K562 (cell line): ENCODE data around the gene AHNAK. TPM values are rescaled to one million over a fixed set of nuclear protein-coding genes. Genes with fewer than 3 reads are reported as not detected.
A peak's percentile ranks its signal among the peaks of the same experiment; 100 is the strongest.

Experiments used
- CBX8 ChIP-seq: fragments of 200-600 bp; sonication (generic); IDR thresholded peaks from 2 replicates; pipeline ENCODE4 v1.6.1; 2012; ENCODE audit warnings: borderline replicate concordance, mixed run types, low read depth, mild to moderate bottlenecking, moderate library complexity, mixed read lengths, low read length, control low read depth, inconsistent platforms; ENCODE audit not compliant: poor library complexity, severe bottlenecking; ENCODE audit errors: extremely low read depth
- CC2D1A ChIP-seq: fragments of 450-650 bp; IDR thresholded peaks from 2 replicates; pipeline ENCODE4 v1.6.1; 2017; ENCODE audit warnings: mild to moderate bottlenecking
- CCNT2 ChIP-seq: IDR thresholded peaks from 2 replicates; pipeline ENCODE4 v1.6.1; 2011; ENCODE audit warnings: borderline replicate concordance, low read depth, mild to moderate bottlenecking, moderate library complexity, mixed read lengths, low read length; ENCODE audit not compliant: insufficient read length; ENCODE audit errors: extremely low read depth
- CLOCK ChIP-seq: fragments of 250-450 bp; sonication (Bioruptor Pico); IDR thresholded peaks from 2 replicates; pipeline ENCODE4 v1.4.0; 2020; ENCODE audit warnings: mild to moderate bottlenecking, moderate library complexity, borderline replicate concordance
- EP400 ChIP-seq: fragments of 450-650 bp; IDR thresholded peaks from 2 replicates; pipeline ENCODE4 v1.6.1; 2017; ENCODE audit warnings: antibody characterized with exemption, mild to moderate bottlenecking, moderate library complexity
- FOXJ2 ChIP-seq: fragments of 200-800 bp; sonication (Bioruptor generic); IDR thresholded peaks from 2 replicates; pipeline ENCODE4 v1.6.1; 2016; ENCODE audit warnings: missing genetic modification characterization, missing compliant biosample characterization
- HNRNPLL ChIP-seq: fragments of 200-400 bp; formaldehyde crosslinking; IDR thresholded peaks from 2 replicates; pipeline ENCODE4 v1.6.1; 2017; ENCODE audit warnings: low read length, low read depth, mild to moderate bottlenecking; ENCODE audit not compliant: poor library complexity, severe bottlenecking
- HOMEZ ChIP-seq: fragments of 250-450 bp; sonication (Bioruptor Pico); IDR thresholded peaks from 2 replicates; pipeline ENCODE4 v1.4.0; 2020; ENCODE audit warnings: mild to moderate bottlenecking, moderate library complexity
- ILK ChIP-seq: fragments of 450-650 bp; IDR thresholded peaks from 2 replicates; pipeline ENCODE4 v1.6.1; 2016; ENCODE audit warnings: missing genetic modification characterization, low read depth, mild to moderate bottlenecking, missing compliant biosample characterization, moderate library complexity, borderline replicate concordance
- IRF1 ChIP-seq: sonication (generic); formaldehyde crosslinking; IDR thresholded peaks from 2 replicates; pipeline ENCODE4 v1.8.0; 2022; ENCODE audit warnings: missing genetic modification reagents, mild to moderate bottlenecking, borderline replicate concordance
- JUNB ChIP-seq: fragments of 450-650 bp; formaldehyde crosslinking; conservative IDR thresholded peaks from 2 replicates; pipeline ENCODE4 v1.4.0; 2020; ENCODE audit warnings: mild to moderate bottlenecking
- KAT7 ChIP-seq: sonication (generic); formaldehyde crosslinking; IDR thresholded peaks from 2 replicates; pipeline ENCODE4 v1.8.0; 2022; ENCODE audit warnings: missing genetic modification reagents, mild to moderate bottlenecking, borderline replicate concordance
- LEF1 ChIP-seq: fragments of 450-650 bp; IDR thresholded peaks from 2 replicates; pipeline ENCODE4 v1.6.1; 2016; ENCODE audit warnings: mild to moderate bottlenecking
- MIER1 ChIP-seq: fragments of 450-650 bp; IDR thresholded peaks from 2 replicates; pipeline ENCODE4 v1.6.1; 2016; ENCODE audit warnings: antibody characterized with exemption, mild to moderate bottlenecking, low read depth
- MTA2 ChIP-seq: fragments of 450-650 bp; IDR thresholded peaks from 2 replicates; pipeline ENCODE4 v1.6.1; 2016; ENCODE audit warnings: low read depth
- RAD51 ChIP-seq: fragments of 450-650 bp; IDR thresholded peaks from 2 replicates; pipeline ENCODE4 v1.7.1; 2016; ENCODE audit warnings: low read depth, mild to moderate bottlenecking, borderline replicate concordance
- RBM25 ChIP-seq: fragments of 200-400 bp; formaldehyde crosslinking; IDR thresholded peaks from 2 replicates; pipeline ENCODE4 v1.6.1; 2018; ENCODE audit warnings: low read length, low read depth, moderate library complexity; ENCODE audit not compliant: severe bottlenecking
- ZNF146 ChIP-seq: IDR thresholded peaks from one replicate; pipeline ENCODE4 v1.6.1; 2018; ENCODE audit warnings: missing compliant biosample characterization; ENCODE audit not compliant: unreplicated experiment
- ZNF398 ChIP-seq: fragments of 250-450 bp; sonication (Bioruptor Pico); IDR thresholded peaks from 2 replicates; pipeline ENCODE4 v1.8.0; 2021; ENCODE audit warnings: moderate library complexity, mild to moderate bottlenecking, inconsistent platforms
- ZNF707 ChIP-seq: fragments of 250-450 bp; sonication (Bioruptor Pico); conservative IDR thresholded peaks from 2 replicates; pipeline ENCODE4 v1.8.0; 2022; ENCODE audit warnings: inconsistent platforms, mild to moderate bottlenecking, moderate library complexity
- polyA plus RNA-seq, 8 experiments: library from polyadenylated mRNA; depleted of rRNA in 4 of 8; stranded (reverse) in 5 of 8; unstranded in 3 of 8; fragments of >200 nt; fragmentation: Nextera tagmentation in 2 of 8; fragmentation: Illumina TruSeq in 1 of 8; extraction: Ambion mirVana in 2 of 8; extraction: Trizol in 1 of 8; gene quantifications; 2 replicates each; pipeline versions ENCODE4 v1.2.1 to v1.2.3, GENCODE V29; 2011 to 2014; ENCODE audit warnings: inconsistent platforms in 1 of 8, missing spikeins in 1 of 8
- total RNA-seq, 7 experiments: library from RNA; depleted of rRNA in 6 of 7; stranded (reverse); fragments of >200 nt in 6 of 7; fragmentation: Illumina TruSeq in 2 of 7; extraction: Trizol in 2 of 7; gene quantifications; 2 replicates each; pipeline versions ENCODE4 v1.2.1 to v1.2.3, GENCODE V29; 2011 to 2021; ENCODE audit warnings: low replicate concordance in 1 of 7

The AHNAK gene
- total and polyA plus RNA-seq, 9 of the 15 experiments (the other 6 are each of a cell fraction or from before 2014, with no cell fraction given), result 1.5 to 89.7 (median 45.0) TPM

GRCh38 chr11:62553080-62553838 lies 6.7 kb upstream of the AHNAK start (continued):
- TF ChIP-seq HOMEZ (CRISPR knock-in tag), result no peak
- no peak for TF ChIP-seq KAT7
- TF ChIP-seq RAD51, result 0 out of 2 replicates have a peak, but pooled peaks have one; percentile 7
- no peak for TF ChIP-seq ILK
- no peak for TF ChIP-seq ZNF707 (CRISPR knock-in tag)
- peak; percentile 38 for TF ChIP-seq HNRNPLL
- peak; percentile 58; the same call in 1 of the 2 replicates for TF ChIP-seq CC2D1A
- TF ChIP-seq CBX8, result no peak
- peak; percentile 55 for TF ChIP-seq CCNT2
- no peak for TF ChIP-seq IRF1 (CRISPR knock-in tag)
- TF ChIP-seq EP400, result peak; percentile 79
- TF ChIP-seq LEF1, result peak; percentile 60
- peak; percentile 93 for TF ChIP-seq FOXJ2
- 0 out of 2 replicates have a peak, but pooled peaks have one; percentile 2 for TF ChIP-seq JUNB (CRISPR knock-in tag)
- peak; percentile 67; the same call in 1 of the 2 replicates for TF ChIP-seq MIER1
- no peak for TF ChIP-seq ZNF146 (CRISPR knock-in tag)
- TF ChIP-seq RBM25, result no peak
- no peak for TF ChIP-seq CLOCK (CRISPR knock-in tag)
- no peak for TF ChIP-seq ZNF398
- TF ChIP-seq MTA2, result peak; percentile 41; the same call in 1 of the 2 replicates
